ENCODE results near the gene NOSTRIN. TPM values are rescaled to one million over a fixed set of nuclear protein-coding genes. Genes with fewer than 3 reads are reported as not detected.

NOSTRIN gene
- total RNA-seq, 1 donor from 2014 or later, result not detected

GRCh38 chr2:168894101-168894500, 91.7 kb downstream of the NOSTRIN start:
- no peak for TF ChIP-seq CTCF (conservative IDR thresholded peaks at IDR 0.05)
- DNase-seq (ENCODE audit: low read depth, low spot score), result no peak
- Mint-ChIP-seq H3K4me3 (no peak overlapping the region), H3K4me1 (peaks cover 15% of the 10 kb centered on the region), H3K27me3 (ENCODE audit: low read depth) (peaks cover 5% of the 10 kb centered on the region), H3K9me3 (no peaks in the 10 kb centered on the region), H3K27ac (ENCODE audit: unreplicated experiment) (no peak overlapping the region), H3K36me3 (ENCODE audit: low read depth) (no peaks in the 10 kb centered on the region)

GRCh38 chr2:168894720-168895119, 92.3 kb downstream of the NOSTRIN start:
- Mint-ChIP-seq H3K4me3 (no peak overlapping the region), H3K27ac (ENCODE audit: unreplicated experiment) (no peak overlapping the region), H3K36me3 (ENCODE audit: low read depth) (no peaks in the 10 kb centered on the region), H3K9me3 (no peaks in the 10 kb centered on the region), H3K4me1 (peaks cover 9% of the 10 kb centered on the region), H3K27me3 (ENCODE audit: low read depth) (peaks cover 5% of the 10 kb centered on the region)
- TF ChIP-seq CTCF (conservative IDR thresholded peaks at IDR 0.05), result no peak
- no peak for DNase-seq (ENCODE audit: low read depth, low spot score)

GRCh38 chr2:168895771-168896170, 93.3 kb downstream of the NOSTRIN start:
- no peak for DNase-seq (ENCODE audit: low read depth, low spot score)
- no peak overlapping the region for H3K4me3 Mint-ChIP-seq
- no peak overlapping the region for H3K27ac Mint-ChIP-seq (ENCODE audit: unreplicated experiment)
- H3K9me3 Mint-ChIP-seq, result no peaks in the 10 kb centered on the region
- H3K27me3 Mint-ChIP-seq (ENCODE audit: low read depth), result peaks cover 5% of the 10 kb centered on the region
- no peak for TF ChIP-seq CTCF (conservative IDR thresholded peaks at IDR 0.05)
- peaks cover 1% of the 10 kb centered on the region for H3K4me1 Mint-ChIP-seq
- H3K36me3 Mint-ChIP-seq (ENCODE audit: low read depth), result no peaks in the 10 kb centered on the region

GRCh38 chr2:168896783-168897182, 94.3 kb downstream of the NOSTRIN start:
- TF ChIP-seq CTCF (conservative IDR thresholded peaks at IDR 0.05), result no peak
- Mint-ChIP-seq H3K27me3 (ENCODE audit: low read depth) (peaks cover 5% of the 10 kb centered on the region), H3K4me3 (no peak overlapping the region), H3K27ac (ENCODE audit: unreplicated experiment) (no peak overlapping the region), H3K4me1 (no peaks in the 10 kb centered on the region), H3K36me3 (ENCODE audit: low read depth) (no peaks in the 10 kb centered on the region), H3K9me3 (no peaks in the 10 kb centered on the region)
- DNase-seq (ENCODE audit: low read depth, low spot score), result no peak

- H3K4me3 Mint-ChIP-seq, result no peak overlapping the region
- no peak for DNase-seq (ENCODE audit: low read depth, low spot score)
- no peak for TF ChIP-seq CTCF (conservative IDR thresholded peaks at IDR 0.05)
- no peaks in the 10 kb centered on the region for H3K36me3 Mint-ChIP-seq (ENCODE audit: low read depth)
- H3K4me1 Mint-ChIP-seq, result no peaks in the 10 kb centered on the region
- no peaks in the 10 kb centered on the region for H3K27me3 Mint-ChIP-seq (ENCODE audit: low read depth)
- no peak overlapping the region for H3K27ac Mint-ChIP-seq (ENCODE audit: unreplicated experiment)
- no peaks in the 10 kb centered on the region for H3K9me3 Mint-ChIP-seq
Measured at GRCh38 chr2:168897449-168897848, 95.0 kb downstream of the NOSTRIN start.

- Mint-ChIP-seq H3K27ac (ENCODE audit: unreplicated experiment) (no peak within 1 kb of the TSS), H3K27me3 (ENCODE audit: low read depth) (no peaks in the 10 kb centered on the region), H3K36me3 (ENCODE audit: low read depth) (no peaks in the 10 kb centered on the region), H3K9me3 (no peaks in the 10 kb centered on the region), H3K4me3 (no peak within 1 kb of the TSS), H3K4me1 (no peaks in the 10 kb centered on the region)
- no peak for TF ChIP-seq CTCF (conservative IDR thresholded peaks at IDR 0.05)
- no peak for DNase-seq (ENCODE audit: low read depth, low spot score)
Measured at GRCh38 chr2:168901003-168901402, 98.6 kb downstream of the NOSTRIN start, which contains the start of gene G6PC2. G6PC2 (plus strand) TSS chr2:168901291; CDS start chr2:168901332, 41 bp downstream.

All from neural crest cell (in vitro differentiated cells).